LHCN-M2 (cell line): ENCODE results near the gene GNAZ. TPM values are rescaled to one million over a fixed set of nuclear protein-coding genes. Genes with fewer than 3 reads are reported as not detected.
"Not testable (repeated sequence)": the region's sequence is repeated elsewhere in the genome, so short reads cannot be mapped to it uniquely, and the experiment has no call there.

ENCODE experiments used
- DNase-seq: peaks from one replicate; pipeline ENCODE4 v3.0.0-alpha.2; 2012; ENCODE audit warnings: low read depth
- total RNA-seq: library from RNA; depleted of rRNA; stranded (reverse); fragments of >200 nt; gene quantifications from 2 replicates; pipeline ENCODE4 v1.2.3, GENCODE V29; 2014

The GNAZ gene
- total RNA-seq, 1 experiment from 2014 or later: 9.6 TPM

DNA sequence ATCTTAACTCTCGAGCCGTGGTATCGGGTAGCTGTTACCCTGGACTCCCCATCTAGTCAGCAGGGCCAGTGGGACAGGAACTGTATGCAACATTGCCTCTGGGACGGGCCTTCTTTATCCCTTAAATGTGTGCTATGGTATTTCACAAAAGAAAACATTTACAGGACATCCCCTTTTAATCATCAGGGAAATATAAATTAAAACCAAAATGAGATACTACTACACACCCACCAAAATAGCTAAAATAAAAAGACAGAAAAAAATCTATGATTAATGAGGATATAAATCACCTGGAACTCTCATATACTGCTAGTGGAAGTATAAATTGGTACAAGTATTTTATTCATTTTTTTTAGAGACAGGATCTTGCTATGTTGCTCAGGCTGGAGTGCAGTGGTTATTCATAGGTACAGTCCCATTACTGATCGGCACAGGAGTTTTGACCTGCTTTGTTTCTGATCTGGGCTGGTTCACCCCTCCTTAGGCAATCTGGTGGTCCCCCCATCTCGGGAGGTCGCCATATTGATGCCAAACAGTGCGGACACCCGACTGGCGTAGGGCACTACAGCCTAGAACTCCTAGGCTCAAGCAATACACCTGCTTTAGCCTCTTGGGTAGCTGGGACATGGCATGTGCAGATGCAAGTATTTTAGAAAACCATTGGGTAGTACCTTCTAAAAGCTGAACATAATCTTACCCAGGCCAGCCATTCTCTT is 62.2 kb downstream of the GNAZ start:
- DNase-seq: no peak

DNA sequence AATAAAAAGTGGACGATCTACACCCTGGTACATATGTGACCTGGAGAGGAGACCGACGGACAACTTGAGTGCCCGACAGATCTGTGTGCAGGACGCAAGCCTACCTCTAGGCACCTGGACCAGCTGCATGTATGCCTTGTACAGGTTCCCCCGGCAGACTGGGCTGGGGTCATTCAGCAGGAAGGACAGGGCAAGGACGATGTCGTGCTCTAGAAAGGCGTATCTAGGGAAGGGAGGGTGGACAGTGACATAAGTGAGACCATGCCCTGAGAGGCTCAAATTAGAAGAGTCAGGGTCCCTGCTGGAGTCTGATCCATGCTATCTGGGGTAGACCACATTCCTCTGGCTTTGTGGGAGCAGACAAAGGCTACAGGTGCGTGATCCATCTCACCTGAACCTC is 63.6 kb downstream of the GNAZ start:
- DNase-seq: no peak

DNA sequence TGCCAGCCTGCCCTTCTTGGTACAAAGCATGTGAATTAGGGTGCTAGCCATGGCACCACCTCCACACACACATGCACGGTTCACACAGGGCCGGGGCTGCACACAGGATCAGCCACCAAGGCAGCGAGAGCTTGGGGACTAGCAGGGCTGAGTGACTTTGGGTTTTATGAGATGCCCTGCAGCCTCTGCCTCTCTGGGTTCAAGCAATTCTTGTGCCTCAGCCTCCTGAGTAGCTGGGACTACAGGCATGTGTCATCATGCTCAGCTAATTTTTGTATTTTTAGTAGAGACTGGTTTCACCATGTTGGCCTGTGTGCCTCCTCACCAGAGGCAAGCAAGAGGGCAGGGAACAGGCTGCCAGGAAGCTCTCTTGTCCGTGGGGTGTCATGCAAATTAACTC is 66.7 kb downstream of the GNAZ start:
- DNase-seq: not testable (repeated sequence)

DNA sequence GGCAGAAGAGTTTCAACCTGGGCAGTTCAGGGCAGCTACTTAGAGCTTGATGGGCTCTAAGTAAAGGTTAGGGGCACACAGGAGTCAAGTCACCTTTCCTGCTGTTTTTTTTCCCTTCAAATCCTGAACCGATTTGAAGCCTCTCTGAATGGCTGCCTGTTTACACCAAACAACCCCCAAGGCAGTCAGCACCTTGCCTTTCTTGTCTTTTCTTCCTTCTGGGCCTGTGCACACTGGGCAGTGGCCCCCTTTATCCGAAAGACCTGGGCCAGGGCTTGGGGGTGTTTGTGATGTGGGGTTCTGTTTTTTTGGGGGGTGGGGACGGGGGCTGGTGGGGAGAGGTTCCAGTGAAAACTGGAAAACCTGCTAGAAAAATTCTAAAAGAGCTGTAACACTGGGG is 67.1 kb downstream of the GNAZ start:
- no peak for DNase-seq

DNA sequence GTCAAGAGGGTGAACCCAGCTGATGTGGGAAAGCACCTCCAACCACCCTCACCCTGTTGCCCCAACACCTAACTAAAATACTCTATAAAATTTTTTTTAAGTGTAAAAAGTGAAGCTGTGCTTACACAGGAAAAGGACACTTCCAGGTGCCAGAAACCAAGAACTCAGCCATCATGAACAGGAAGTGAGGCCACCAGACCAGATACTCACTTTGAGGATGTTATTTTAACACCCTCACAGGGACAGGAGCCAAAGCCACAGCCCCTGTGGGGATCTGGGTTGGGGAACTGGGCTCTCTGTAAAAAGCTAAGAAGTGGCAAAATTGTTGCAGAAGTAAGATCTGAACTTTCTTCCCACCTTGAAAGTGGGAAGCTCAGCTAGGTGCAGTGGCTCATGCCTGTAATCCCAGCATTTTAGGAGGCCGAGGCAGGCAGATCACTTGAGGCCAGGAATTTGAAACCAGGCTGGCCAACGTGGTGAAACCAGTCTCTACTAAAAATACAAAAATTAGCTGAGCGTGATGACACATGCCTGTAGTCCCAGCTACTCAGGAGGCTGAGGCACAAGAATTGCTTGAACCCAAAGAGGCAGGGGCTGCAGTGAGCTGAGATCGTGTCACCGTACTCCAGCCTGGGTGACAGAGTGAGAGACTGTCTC is 67.7 kb downstream of the GNAZ start:
- no peak for DNase-seq

DNA sequence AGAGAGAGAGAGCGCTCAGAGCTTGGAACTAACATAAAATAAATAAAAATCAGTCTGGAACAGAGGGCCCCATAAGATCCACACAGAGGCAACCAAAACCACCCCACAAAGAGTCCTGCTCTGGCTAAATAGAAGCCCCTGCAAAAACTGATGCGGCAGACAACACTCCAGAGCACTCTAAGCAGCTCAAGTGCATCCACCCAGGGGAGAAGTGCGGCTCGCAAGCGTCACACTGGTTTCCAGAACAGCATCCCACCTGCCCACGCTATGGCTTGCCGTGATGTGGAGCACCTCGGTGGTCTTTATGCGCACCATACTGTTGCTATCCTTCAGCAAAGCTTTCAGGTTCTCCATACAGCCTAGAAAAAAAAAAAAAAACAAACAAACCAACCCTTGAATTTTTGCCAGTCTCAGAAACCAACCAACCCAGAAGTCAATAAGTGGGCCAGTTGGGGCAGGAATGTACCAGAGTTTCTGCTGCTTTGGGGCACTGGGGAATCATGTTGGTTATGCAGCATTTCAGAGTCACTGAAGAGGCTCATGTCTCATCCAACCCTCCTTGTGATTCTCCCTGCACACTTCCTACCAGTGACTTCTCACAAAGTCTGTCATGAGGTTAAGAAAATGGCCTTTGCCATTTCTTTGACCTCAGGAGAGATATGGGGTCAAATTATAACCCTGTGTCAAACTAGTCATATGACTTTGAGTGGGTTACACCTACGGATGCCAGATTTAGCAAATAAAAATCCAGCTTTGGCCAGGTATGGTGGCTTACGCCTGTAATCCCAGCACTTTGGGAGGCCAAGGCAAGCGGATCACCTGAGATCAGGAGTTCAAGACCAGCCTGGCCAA is 68.5 kb downstream of the GNAZ start:
- no peak for DNase-seq

DNA sequence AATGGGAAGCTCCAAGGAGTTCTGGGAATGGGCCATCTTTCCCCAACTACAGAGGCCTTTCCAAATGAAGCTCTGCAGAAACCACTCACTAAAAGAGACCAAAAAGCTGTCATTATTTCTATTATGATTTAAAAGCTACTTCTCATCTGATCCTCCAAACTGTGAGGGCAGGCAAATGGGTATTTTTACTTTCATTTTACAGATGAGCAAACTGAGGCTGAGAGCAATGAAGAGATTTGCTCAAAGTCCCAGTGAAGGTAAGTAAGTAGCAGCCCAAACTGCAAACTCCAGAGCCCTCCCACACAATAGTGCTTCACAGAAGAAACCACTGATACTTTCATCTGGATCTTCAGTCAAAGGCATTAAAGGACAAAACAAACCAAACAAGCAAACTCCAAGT is 70.1 kb downstream of the GNAZ start:
- no peak for DNase-seq

DNA sequence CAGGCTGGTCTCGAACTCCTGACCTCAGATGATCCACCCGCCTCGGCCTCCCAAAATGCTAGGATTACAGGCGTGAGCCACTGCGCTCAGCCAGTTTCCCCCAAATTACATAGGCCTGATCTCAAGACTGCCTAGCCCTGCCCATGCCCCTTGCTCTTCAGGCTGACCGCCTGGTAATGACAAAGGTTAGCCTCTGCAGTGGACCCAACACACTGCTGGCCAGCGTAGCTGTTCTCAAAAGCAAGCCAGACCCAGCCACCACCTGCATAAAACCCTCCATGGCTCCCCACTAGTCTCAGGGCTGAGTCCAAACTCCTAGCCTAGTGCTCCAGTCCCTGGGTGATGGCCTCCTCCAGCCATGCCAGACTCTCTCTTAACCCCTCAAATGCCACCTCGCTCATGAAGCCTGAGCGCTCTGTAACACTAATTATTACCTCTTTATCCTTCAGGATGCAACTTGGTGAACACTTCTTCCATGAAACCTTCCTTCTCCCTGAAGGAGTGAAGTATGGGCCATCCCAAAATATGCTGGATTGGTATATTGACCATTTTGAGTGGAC is 72.3 kb downstream of the GNAZ start:
- DNase-seq: no peak

DNA sequence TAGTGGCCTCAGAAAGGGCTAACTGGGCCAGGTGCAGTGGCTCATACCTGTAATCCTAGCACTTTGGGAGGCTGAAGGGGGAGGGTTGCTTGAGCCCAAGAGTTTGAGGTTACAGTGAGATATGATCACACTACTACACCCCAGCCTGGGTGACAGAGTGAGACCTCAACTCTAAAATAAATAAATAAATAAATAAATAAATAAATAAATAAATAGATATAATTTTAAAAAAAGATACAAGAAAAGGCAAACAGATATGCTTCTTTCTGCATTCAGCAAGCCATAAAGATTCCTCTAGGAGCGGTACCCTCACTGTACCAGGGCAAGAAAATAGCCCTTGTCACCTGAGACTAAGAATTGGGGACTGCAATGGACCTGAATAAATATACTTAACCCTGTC is 72.8 kb downstream of the GNAZ start:
- DNase-seq: no peak

DNA sequence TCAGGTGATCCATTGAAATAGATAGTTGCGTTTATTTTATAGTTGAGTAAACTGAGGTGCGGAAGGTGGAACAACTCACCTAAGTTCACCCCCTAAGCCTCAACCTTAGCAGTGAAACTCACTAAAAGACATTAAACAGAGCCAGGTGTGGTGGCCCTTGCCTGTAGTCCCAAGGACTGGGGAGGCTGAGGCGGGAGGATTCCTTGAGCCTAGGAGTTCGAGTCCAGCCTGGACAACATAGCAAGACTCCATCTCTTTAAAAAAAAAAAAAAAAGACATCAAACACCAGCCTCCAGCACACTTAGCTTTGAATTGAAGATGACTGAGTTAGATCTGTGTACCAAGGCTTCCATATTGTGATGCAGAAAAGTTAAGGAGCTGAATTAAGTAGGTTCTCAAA is 74.1 kb downstream of the GNAZ start:
- no peak for DNase-seq

DNA sequence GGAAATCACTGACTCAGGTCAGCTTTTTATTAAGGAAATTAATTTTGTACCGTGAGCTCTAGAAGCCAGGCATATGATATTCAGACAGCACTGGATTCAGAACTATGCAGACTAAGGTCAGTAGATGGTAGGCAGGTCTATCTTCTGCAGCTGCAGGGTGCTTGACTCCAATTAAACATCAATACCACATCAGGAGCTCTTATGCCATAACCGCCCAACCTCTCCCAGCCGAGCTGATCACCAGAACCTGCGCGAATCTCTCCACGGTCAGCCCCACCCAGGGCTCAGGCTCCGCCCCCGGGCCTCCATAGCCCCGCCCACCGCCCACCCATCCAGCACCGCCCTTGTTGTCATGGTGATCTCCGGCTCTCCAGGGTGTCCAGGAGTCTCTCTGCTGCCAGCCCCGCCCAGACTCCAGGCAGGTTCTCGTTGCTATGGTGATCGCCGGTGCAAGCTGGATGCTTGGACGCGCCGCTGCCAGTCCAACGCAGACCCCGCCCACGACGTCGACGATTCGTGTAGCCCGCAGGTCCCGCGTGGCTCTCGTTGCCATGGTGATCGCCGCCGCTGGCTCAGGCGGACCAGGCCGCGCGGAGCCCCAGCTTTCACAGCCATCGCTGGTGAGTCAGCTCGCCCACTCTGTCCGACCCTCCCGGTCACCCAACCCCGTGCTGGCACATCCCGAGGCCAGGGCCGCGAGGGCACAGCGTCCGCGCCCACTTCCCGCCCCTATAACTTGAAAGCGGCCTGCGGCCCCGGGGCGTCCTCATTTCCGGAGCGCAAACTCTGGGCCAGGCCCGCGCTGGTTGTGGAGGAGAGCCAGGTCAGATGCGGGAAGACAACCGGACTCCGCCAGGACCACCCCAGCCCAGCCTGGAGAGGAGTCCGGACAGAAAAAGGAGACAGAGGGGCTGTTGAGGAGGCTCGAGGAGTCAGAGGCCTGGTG is 74.9 kb downstream of the GNAZ start, which contains the start of gene RAB36:
Gene RAB36 (plus strand): TSS at position 546 of the 946 bp plus-strand sequence. CDS start 1,140 bp downstream, outside the sequence.
- DNase-seq: peak; percentile 60

DNA sequence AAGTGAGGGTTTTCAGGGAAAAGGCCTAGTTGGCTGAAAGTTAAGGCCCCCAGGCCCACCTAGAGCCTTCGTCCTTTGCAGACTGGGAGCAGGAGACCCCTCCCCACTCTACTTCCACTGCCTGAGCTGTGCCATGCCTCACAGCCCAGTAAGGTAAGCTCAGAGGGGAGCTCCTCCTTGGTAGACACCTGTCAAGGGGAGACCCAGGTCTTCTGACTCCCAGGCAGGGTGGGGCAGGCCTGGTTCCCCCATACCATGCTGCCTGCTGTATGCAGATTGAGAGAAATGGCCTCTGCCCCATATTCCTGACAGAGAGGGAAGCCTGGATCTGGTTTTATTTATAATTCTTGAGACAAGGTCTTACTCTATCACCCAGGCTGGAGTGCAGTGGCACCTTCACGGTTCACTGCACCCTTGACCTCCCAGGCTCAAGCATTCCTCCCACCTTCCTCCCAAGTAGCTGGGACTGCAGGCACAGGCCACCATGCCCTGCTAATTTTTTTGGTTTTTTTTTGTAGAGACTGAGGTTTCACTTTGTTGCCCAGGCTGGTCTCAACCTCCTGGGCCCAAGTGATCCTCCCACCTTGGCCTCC is 75.7 kb downstream of the GNAZ start:
- no peak for DNase-seq

DNA sequence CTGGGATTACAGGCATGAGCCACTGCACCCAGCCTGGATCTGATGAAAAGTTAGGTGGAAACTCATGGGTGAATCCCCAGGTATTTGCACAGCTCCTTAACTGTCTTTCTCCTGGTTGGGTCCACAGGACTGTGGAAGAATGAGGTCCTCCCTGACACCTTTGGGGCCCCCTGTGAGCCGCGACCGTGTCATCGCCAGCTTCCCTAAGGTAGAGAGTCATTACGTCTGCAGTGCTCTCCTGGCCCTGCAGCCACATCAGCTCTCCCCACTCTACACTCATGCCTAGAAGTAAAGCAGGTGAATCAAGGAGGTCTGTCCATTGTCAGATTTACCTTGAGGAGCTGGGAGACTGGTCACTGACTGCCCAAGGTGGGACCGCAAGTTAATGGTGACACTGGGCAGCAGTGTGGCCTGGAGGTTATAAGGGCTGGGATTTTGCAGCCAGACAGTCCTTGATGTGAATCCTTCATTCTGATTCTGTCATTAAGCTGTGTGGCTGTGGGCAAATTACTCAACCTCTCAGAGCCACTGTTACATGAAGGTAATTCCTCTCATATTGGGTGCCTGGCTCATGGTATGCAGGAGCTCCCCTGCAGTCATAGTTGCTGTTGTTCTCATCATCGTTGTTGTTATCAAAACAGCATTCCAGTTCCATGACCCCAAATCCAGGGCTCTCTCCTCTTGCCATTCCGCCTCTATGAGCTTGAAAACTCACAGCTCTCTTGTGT is 76.3 kb downstream of the GNAZ start:
- no peak for DNase-seq

DNA sequence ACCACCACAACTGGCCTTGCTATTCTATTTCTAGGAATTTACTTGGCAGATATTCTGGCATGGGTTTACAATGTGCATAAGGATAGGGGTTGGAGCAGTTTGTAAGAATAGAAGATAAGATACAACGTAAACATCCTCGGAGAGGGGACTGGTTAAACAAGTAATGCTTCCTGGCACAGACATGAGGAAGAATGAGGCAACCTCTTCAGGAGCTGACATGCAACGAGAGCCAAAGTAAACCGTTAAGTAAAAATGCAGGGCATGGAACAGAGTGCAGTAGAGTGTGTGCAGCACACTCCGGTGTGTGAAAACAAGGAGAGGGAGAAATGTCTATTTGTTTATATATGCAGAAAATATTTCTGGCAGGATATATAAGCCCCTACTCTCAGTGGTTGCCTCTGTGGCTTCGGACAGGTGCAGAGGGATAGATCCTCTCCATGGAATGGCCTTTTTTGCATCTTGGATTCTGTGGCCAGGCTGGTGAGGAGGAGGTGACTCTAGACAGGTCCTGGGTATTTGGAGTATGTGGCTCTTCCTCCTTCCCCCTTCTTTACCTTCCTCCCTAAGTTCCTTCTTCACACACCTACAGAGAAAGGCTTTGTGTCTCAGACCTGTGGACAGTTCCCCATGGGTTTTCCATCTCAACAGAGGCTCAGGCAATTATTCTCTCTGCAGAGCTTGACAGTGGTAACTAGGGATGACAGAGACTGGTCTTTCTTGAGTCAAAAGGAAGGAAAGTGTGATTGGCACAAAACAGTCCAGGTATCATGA is 77.5 kb downstream of the GNAZ start:
- DNase-seq: no peak

DNA sequence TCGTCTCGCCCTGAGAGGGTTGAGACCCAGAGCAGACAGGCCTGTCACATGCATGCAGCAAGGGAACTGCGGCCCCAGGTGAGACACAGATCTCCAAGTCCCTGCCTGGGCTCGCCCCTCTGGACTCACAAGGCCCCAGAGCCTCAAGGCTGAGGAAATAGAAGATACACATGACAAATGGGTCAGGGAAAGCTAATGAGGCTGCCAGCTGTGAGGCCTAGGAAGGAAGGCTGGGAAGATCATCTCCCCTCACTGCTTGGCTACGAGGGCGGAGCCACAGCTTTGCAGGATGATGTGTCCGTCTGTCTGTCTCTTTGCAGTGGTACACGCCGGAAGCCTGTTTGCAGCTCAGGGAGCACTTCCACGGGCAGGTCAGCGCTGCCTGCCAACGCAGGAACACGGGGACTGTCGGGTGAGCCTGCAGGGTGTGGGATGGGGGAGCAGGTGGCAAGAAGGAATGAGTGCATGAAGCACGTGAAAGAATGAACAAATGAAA is 79.5 kb downstream of the GNAZ start:
- no peak for DNase-seq

DNA sequence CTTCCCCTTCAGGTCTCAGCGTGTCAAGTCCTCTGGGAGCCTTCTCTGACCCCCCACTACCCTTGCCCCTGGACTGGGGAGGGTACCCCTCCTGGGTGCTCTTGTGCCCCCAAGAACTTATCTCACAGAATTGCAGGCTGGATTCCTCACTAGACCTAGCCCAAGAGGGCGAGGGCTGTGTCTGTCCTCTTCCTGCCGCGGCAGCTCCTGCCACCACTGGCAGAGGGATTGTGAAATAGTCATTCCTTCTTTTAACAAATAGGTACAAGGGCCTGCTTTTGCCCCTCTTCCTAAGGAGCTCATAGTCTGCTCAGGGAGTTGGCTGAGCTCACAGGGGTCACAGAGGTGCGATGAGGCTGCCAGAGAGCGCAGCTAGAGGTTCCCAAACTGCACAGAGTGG is 80.4 kb downstream of the GNAZ start:
- DNase-seq: no peak

DNA sequence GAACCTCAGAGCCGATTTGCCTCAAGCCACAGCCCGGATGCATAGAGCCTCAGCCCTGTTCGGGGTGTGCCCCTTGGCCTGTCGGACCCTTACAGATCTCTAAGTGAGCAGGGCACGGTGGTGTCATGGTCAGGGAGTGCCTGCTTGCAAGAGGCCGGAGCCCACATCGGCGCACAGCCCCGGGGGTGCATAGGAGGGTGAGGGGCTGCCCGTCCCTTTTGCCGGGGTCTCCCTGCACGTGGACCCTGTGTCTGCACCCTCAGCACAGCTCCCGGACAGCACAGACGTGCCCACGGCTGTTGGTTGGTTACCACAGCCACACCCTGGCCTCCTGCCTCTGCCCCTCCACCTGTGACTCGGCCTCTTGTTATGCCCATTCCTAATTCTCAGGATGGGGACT is 81.5 kb downstream of the GNAZ start:
- no peak for DNase-seq

DNA sequence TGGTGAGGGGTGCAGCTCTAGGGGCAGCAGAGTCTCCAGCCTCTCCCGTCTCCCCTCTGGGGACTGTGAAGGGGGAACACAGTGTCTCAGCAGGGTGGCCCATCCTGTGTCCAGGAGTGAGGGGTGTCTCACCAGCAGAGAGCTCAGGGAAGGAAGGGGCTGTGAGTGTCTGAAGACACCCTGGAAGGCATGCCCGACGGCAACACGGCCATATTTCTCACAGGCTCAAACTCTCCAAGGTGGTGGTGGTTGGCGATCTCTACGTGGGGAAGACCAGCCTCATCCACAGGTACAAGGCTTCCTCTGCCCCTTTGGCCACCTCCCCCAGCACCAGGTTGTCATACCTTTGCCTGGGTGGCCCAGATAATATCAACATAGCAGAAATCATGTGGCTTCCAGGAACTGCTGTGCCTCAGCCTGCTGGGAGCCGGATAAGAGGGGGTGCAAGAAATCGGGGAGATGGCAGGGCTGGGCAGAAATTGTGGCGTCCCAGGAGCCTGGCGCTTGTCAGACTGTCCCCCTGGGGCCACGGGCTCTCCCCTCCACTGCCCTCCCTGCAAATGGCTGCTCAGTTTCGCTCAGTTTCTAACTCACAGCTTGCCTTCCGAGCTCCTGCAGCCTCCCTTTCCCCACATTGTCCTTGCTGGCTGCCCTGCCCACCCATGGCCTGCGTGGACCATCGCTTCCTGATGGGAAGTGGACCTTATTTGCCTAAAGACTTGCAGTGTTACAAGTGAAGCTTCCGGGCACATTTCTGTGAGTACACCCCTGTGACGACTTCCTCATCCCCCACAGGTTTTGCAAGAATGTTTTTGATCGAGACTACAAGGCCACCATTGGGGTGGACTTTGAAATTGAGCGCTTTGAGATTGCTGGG is 82.2 kb downstream of the GNAZ start:
- DNase-seq: no peak
